HCT116 (cell line): ENCODE measurements around the gene SLTM. TPM values are rescaled to one million over a fixed set of nuclear protein-coding genes. Genes with fewer than 3 reads are reported as not detected.

ENCODE experiments used
- ATAC-seq: fragments of 200-7000 bp; cut with Tn5 transposase; 2 replicates; pipeline ENCODE4 v1.9.1; 2020; ENCODE audit warnings: mild to moderate bottlenecking, moderate library complexity
- BruUV-seq: library from RNA; stranded (reverse); fragments of 400-500 nt; replicated peaks from 2 replicates; lab custom pipeline; 2021; lab: Mats Ljungman, UMichigan
- CTCF ChIA-PET: fragments of 300-600 bp; sonication (Branson Sonifier 250); formaldehyde crosslinking; loops from one replicate; lab custom pipeline; 2021; ENCODE audit warnings: antibody characterized with exemption; lab: Charles Lee
- POLR2A ChIA-PET: fragments of 300-600, 350-600 bp; sonication (Branson Sonifier 250); formaldehyde crosslinking; loops from one replicate; lab custom pipeline; 2021; ENCODE audit warnings: antibody characterized with exemption; lab: Charles Lee
- RAD21 ChIA-PET, 2 experiments: fragments of 300-600 bp; sonication (Branson Sonifier 250); formaldehyde crosslinking; loops; one replicate each; lab custom pipeline; 2023; ENCODE audit warnings: low total read pairs in 2 of 2; ENCODE audit not compliant: uncharacterized antibody in 2 of 2, unreplicated experiment in 2 of 2, low non-redundant PET in 1 of 2; lab: Charles Lee
- DNase-seq: peaks from one replicate; pipeline ENCODE4 v3.0.0-alpha.2; 2010; ENCODE audit warnings: low read depth, low spot score
- H2AFZ ChIP-seq: fragments of 200-600 bp; shearing (Covaris generic), sonication (generic); 2 replicates; pipeline ENCODE4 v1.6.1; 2017; ENCODE audit warnings: low read depth, mixed run types, mixed read lengths, antibody characterized with exemption, low read length; ENCODE audit not compliant: poor library complexity, severe bottlenecking
- H3K27ac ChIP-seq: 2 replicates; pipeline ENCODE4 v1.5.1; 2012; ENCODE audit warnings: low read depth, low read length
- H3K27me3 ChIP-seq: fragments of 200-600 bp; sonication (generic); 2 replicates; pipeline ENCODE4 v1.6.1; 2016; ENCODE audit warnings: mixed run types, low read length, mixed read lengths; ENCODE audit not compliant: insufficient read depth
- H3K36me3 ChIP-seq, 2 experiments: fragments of 200-500 bp in 1 of 2; fragments of 200-600 bp in 1 of 2; sonication (Bioruptor generic) in 1 of 2; sonication (generic) in 1 of 2; 2 replicates each; pipeline versions ENCODE4 v1.5.1 to v1.6.1; 2014 to 2016; ENCODE audit warnings: low read length in 2 of 2, inconsistent platforms in 1 of 2, mixed read lengths in 1 of 2, mixed run types in 1 of 2; ENCODE audit not compliant: insufficient read depth in 2 of 2, control insufficient read depth in 1 of 2
- H3K4me1 ChIP-seq, 2 experiments: fragments of 200-600 bp in 1 of 2; sonication (generic) in 1 of 2; 2 replicates each; pipeline versions ENCODE4 v1.5.1 to v1.6.1; 2012 to 2017; ENCODE audit warnings: low read length in 2 of 2, inconsistent platforms in 1 of 2, mild to moderate bottlenecking in 1 of 2, mixed read lengths in 1 of 2, mixed run types in 1 of 2, moderate library complexity in 1 of 2; ENCODE audit not compliant: insufficient read depth in 2 of 2, control insufficient read depth in 1 of 2
- H3K4me2 ChIP-seq: fragments of 200-600 bp; sonication (generic); 2 replicates; pipeline ENCODE4 v1.6.1; 2017; ENCODE audit warnings: mixed run types, low read length, mixed read lengths
- H3K4me3 ChIP-seq, 2 experiments: fragments of 200-600 bp in 1 of 2; sonication (generic) in 1 of 2; replicated peaks in 1 of 2; 2 replicates each; pipeline ENCODE4 v1.5.1; 2011 to 2016; ENCODE audit warnings: low read length in 2 of 2, control low read depth in 1 of 2, low read depth in 1 of 2, mild to moderate bottlenecking in 1 of 2, mixed read lengths in 1 of 2, mixed run types in 1 of 2
- H3K79me2 ChIP-seq: fragments of 200-600 bp; sonication (generic); 2 replicates; pipeline ENCODE4 v1.6.1; 2017; ENCODE audit warnings: mild to moderate bottlenecking, mixed run types, low read length, moderate library complexity, mixed read lengths; ENCODE audit not compliant: insufficient read depth
- H3K9ac ChIP-seq: fragments of 200-600 bp; sonication (generic); 2 replicates; pipeline ENCODE4 v1.6.1; 2016; ENCODE audit warnings: low read length, mixed read lengths
- H3K9me2 ChIP-seq: fragments of 200-600 bp; sonication (generic), shearing (Covaris generic); 2 replicates; pipeline ENCODE4 v1.6.1; 2017; ENCODE audit warnings: mixed run types, mild to moderate bottlenecking, moderate library complexity; ENCODE audit not compliant: insufficient read depth
- H3K9me3 ChIP-seq, 2 experiments: fragments of 200-500 bp in 1 of 2; fragments of 200-600 bp in 1 of 2; sonication (Bioruptor generic) in 1 of 2; sonication (generic) in 1 of 2; 2 replicates each; pipeline ENCODE4 v1.6.1; 2014 to 2017; ENCODE audit warnings: low read length in 2 of 2, mixed read lengths in 2 of 2, inconsistent platforms in 1 of 2, low read depth in 1 of 2, mild to moderate bottlenecking in 1 of 2, mixed run types in 1 of 2, moderate library complexity in 1 of 2; ENCODE audit not compliant: control insufficient read depth in 1 of 2, insufficient read depth in 1 of 2
- H4K20me1 ChIP-seq: fragments of 200-600 bp; sonication (generic), shearing (Covaris generic); 2 replicates; pipeline ENCODE4 v1.6.1; 2017; ENCODE audit warnings: mixed run types, mild to moderate bottlenecking, moderate library complexity; ENCODE audit not compliant: insufficient read depth
- CTCF ChIP-seq, 3 experiments: fragments of 200-600 bp in 1 of 3; sonication (generic) in 1 of 3; IDR thresholded peaks in 2 of 3; conservative IDR thresholded peaks in 1 of 3; 2 replicates each; pipeline ENCODE4 v1.5.1; 2012 to 2017; ENCODE audit warnings: low read depth in 2 of 3, low read length in 2 of 3, antibody characterized with exemption in 1 of 3, borderline replicate concordance in 1 of 3, control low read depth in 1 of 3, mild to moderate bottlenecking in 1 of 3, mixed read lengths in 1 of 3, mixed run types in 1 of 3, moderate library complexity in 1 of 3; ENCODE audit not compliant: insufficient read depth in 1 of 3
- EGR1 ChIP-seq: IDR thresholded peaks from 2 replicates; pipeline ENCODE4 v1.6.1; 2012; ENCODE audit warnings: low read depth
- FOSL1 ChIP-seq: IDR thresholded peaks from 2 replicates; pipeline ENCODE4 v1.6.1; 2012; ENCODE audit warnings: low read depth
- SIN3A ChIP-seq: IDR thresholded peaks from 2 replicates; pipeline ENCODE4 v1.6.1; 2012; ENCODE audit warnings: low read depth
- TCF7L2 ChIP-seq: IDR thresholded peaks from 2 replicates; pipeline ENCODE4 v1.7.0; 2011; ENCODE audit warnings: borderline replicate concordance, inconsistent platforms; ENCODE audit not compliant: insufficient read depth, insufficient read length; ENCODE audit errors: extremely low read depth
- ZFX ChIP-seq: fragments of 450-650 bp; IDR thresholded peaks from 2 replicates; pipeline ENCODE4 v1.6.1; 2017
- intact Hi-C: fragments of 100-400 bp; cut with micrococcal nuclease; formaldehyde crosslinking; loops from 2 replicates; pipeline ENCODE4 v1.10.0; 2022
- total RNA-seq: library from RNA; stranded (reverse); gene quantifications from one replicate; pipeline ENCODE4 v1.2.1, GENCODE V29; 2021; ENCODE audit not compliant: unreplicated experiment
- TF ChIP-seq, protein P1 (sequence below): IDR thresholded peaks from 2 replicates; pipeline ENCODE4 v1.6.1; 2012

Gene SLTM
- total RNA-seq, 1 experiment from 2014 or later, result 88.7 TPM

DNA sequence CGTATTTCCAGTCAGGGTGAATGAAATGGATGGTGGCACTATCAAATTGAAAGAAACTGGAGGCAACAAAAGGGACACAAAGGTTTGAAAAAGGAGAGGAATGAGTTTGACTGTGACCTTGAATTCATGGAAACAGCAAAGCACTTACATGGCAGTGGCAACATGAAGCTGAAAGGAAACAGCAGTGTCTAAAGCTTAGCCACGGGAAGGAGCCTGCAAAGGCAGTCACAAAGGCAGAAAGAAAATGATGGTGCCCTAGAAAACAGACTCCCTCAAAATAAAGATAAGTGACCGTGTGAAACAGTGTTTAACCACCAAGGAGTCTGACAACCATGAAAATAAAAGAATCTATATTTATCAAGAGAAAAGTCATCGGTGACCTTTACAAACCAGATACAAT is 51.2 kb downstream of the SLTM start:
- intact Hi-C loops, result no loop called here
- ChIA-PET RAD21 (no interaction called here), CTCF (no interaction called here), POLR2A (no interaction called here)
- Histone ChIP-seq H3K4me3 (no peak overlapping the region), H3K4me2 (no peak overlapping the region), H2AFZ (no peak overlapping the region), H3K27ac (no peak overlapping the region), H3K4me1 (no peaks in the 10 kb centered on the region), H3K9me2 (no peaks in the 10 kb centered on the region), H3K27me3 (no peaks in the 10 kb centered on the region), H3K79me2 (peaks cover 12% of the 10 kb centered on the region; the same call in 1 of the 2 replicates), H3K36me3 (peaks cover 51 to 70% of the 10 kb centered on the region in 2 experiments), H4K20me1 (no peaks in the 10 kb centered on the region), H3K9me3 (no peaks in the 10 kb centered on the region), H3K9ac (no peak overlapping the region)
- no peak for ATAC-seq
- no peak for DNase-seq
- BruUV-seq, result no TSS peak
- TF ChIP-seq SIN3A, result no peak
- no peak for TF ChIP-seq CTCF (IDR thresholded peaks at IDR 0.05 in 2 of 3, conservative IDR thresholded peaks at IDR 0.05 in 1 of 3; ENCODE audit: borderline replicate concordance in 1 of 3, insufficient read depth in 1 of 3, low read depth in 2 of 3, low read length in 2 of 3)
- no peak for TF ChIP-seq ZFX
- TF ChIP-seq TCF7L2, result no peak
- no peak for TF ChIP-seq FOSL1
- no peak for TF ChIP-seq EGR1

- no peak overlapping the region for H3K4me3 ChIP-seq
- DNase-seq (no peak), ATAC-seq (no peak)
- H3K4me2 ChIP-seq, result no peak overlapping the region
- ChIA-PET POLR2A (no interaction called here), CTCF (no interaction called here), RAD21 (no interaction called here)
- H3K4me1 ChIP-seq, result no peaks in the 10 kb centered on the region
- peaks cover 40 to 57% of the 10 kb centered on the region in 2 experiments for H3K36me3 ChIP-seq
- no peaks in the 10 kb centered on the region for H4K20me1 ChIP-seq
- H3K27me3 ChIP-seq, result no peaks in the 10 kb centered on the region
- no peak overlapping the region for H3K9ac ChIP-seq
- intact Hi-C loops, result no loop called here
- H2AFZ ChIP-seq, result no peak overlapping the region
- H3K9me3 ChIP-seq, result no peaks in the 10 kb centered on the region
- BruUV-seq, result no TSS peak
- TF ChIP-seq, protein P1, sequence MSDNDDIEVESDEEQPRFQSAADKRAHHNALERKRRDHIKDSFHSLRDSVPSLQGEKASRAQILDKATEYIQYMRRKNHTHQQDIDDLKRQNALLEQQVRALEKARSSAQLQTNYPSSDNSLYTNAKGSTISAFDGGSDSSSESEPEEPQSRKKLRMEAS, result no peak
- H3K9me2 ChIP-seq, result no peaks in the 10 kb centered on the region
- H3K79me2 ChIP-seq, result peaks cover 4% of the 10 kb centered on the region; the same call in 1 of the 2 replicates
- no peak overlapping the region for H3K27ac ChIP-seq
These were observed 53.2 kb downstream of the SLTM start for GRCh38 chr15:58880320-58880719.
